RPMI8226 (cell line): ENCODE results near the gene DEAF1.

Experiments used
- DNase-seq: peaks from one replicate; pipeline ENCODE4 v3.0.0-alpha.2; 2015

Gene DEAF1

GRCh38 chr11:608791-609251 is 86.2 kb downstream of the DEAF1 start:
- DNase-seq: no peak

DNA sequence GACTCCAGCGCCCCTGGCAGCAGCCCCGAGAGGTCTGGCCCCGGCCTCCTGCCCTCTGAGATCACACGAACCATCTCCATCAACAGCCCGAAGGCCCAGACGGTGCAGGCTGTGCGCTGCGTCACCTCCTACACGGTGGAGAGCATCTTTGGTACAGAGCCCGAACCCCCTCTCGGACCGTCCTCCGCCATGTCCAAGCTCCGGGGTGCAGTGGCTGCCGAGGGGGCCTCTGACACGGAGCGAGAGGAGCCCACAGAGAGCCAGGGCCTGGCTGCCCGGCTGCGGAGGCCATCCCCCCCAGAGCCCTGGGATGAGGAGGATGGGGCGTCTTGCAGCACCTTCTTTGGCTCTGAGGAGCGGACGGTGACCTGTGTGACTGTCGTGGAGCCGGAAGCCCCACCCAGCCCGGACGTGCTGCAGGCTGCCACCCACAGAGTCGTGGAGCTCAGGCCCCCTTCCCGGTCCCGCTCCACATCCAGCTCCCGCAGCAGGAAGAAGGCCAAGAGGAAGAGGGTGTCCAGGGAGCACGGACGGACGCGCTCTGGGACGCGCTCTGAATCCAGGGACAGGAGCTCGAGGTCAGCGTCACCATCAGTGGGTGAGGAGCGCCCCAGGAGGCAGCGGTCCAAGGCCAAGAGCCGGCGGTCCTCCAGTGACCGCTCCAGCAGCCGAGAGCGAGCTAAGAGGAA is 86.9 kb downstream of the DEAF1 start:
- DNase-seq: no peak

- DNase-seq: no peak
Measured at GRCh38 chr11:607020-607780, 87.8 kb downstream of the DEAF1 start.

DNA sequence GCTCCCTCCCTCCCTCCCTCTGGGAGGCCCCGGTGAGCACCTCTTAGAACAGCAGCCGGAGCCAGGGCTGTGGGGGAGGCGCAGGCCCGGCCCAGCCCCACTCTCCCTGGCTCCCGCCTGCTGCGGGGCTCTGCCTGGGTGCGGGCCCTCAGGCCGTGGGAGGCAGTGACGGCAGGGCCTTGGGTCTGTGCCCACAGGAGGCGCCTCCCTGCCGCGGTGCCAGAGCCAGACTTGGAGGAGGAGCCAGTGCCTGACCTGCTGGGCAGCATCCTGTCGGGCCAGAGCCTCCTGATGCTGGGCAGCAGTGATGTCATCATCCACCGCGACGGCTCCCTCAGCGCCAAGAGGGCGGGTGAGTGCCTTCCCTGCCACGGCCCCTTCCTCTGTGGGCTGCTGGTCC is 88.8 kb downstream of the DEAF1 start:
- DNase-seq: no peak

- no peak for DNase-seq
Measured at GRCh38 chr11:605286-606129, 89.5 kb downstream of the DEAF1 start.

GRCh38 chr11:603154-603553 is 91.9 kb downstream of the DEAF1 start:
- DNase-seq: no peak

DNA sequence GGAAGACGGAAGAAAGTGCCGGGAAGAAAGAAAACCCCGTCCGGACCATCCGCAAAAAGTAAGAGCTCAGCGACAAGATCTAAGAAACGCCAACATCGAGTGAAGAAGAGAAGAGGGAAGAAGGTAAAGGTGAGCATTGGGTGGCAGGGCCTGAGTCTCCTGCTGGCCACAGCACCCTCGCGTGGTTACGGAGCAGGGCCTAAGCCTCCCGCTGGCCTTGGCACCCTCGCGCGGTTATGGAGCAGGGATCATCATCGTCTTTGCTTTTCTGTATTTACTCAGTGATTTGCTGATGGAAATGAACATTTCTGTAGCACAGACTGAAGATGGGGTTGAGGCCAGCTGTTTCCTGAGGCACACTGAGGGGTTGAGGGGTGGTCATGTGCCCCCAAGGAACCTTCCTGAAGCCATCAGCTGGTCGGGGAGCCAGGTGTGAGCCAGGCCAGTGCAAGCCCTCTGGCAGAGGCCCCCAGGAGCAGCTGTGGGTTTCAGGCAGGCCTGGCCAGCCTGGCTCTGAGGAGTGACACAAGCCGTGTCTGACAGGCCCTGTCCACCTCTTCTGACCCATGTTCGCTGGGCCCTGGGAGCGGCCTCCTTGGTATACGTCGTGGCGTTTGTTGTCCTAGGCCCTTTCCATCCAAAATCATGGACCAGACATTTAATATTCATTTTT is 93.3 kb downstream of the DEAF1 start:
- DNase-seq: no peak

GRCh38 chr11:598005-598680 is 96.9 kb downstream of the DEAF1 start:
- no peak for DNase-seq

DNA sequence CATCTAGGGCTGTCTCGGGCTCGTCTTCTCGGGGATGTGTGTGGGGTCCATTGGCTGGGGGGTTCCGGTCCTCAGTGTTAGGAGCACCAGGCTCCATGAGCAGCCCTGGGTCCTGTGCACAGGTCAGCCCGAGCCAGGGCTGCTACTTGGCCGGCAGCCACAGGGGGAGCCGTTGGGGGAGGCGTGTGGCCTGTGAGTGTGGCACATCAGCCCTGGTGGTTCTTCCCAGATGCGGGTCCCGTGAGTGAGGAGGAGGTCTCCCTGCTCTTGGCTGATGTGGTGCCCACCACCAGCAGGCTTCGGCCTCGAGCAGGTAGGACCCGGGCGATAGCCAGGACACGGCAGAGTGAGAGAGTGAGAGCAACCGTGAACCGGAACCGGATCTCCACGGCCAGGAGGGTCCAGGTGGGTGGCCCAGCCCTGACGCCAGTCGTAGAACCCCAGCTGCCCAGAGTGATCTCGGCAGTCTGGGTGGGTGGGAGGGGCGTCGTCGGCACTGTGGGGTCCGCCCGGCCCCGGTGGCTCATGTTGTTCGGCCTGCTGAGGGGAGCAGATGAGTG is 97.8 kb downstream of the DEAF1 start:
- no peak for DNase-seq

GRCh38 chr11:596374-596773 is 98.6 kb downstream of the DEAF1 start:
- DNase-seq: no peak

- no peak for DNase-seq
Measured at GRCh38 chr11:595400-595799, 99.6 kb downstream of the DEAF1 start.
